NCI-H69 (cell line): ENCODE data around the gene PAN2.

Experiments used
- DNase-seq: peaks from one replicate; lab custom pipeline; 2025; lab: John Stamatoyannopoulos, UW

The PAN2 gene

GRCh38 chr12:56271031-56271430, 62.8 kb downstream of the PAN2 start:
- peak; percentile 32 for DNase-seq

GRCh38 chr12:56267443-56268071, 66.2 kb downstream of the PAN2 start:
- DNase-seq: no peak

GRCh38 chr12:56266693-56267442, 66.9 kb downstream of the PAN2 start, which contains the start of gene COQ10A:
Gene COQ10A, plus strand, starts transcription at chr12:56266942. Its CDS starts 177 bp downstream, at chr12:56267119.
- peak; percentile 95 for DNase-seq
